K562 (cell line): ENCODE results near the gene RINL. TPM values are rescaled to one million over a fixed set of nuclear protein-coding genes. Genes with fewer than 3 reads are reported as not detected.

Source experiments
- ATAC-seq: fragments of 200-7000 bp; cut with Tn5 transposase; 3 replicates; pipeline ENCODE4 v1.9.1; 2020; ENCODE audit warnings: moderate library complexity
- BruUV-seq: library from RNA; stranded (reverse); fragments of 400-500 nt; replicated peaks from 2 replicates; lab custom pipeline; 2021; lab: Mats Ljungman, UMichigan
- CTCF ChIA-PET: fragments of 300-600 bp; formaldehyde crosslinking; extraction: SDS; loops from one replicate; lab custom pipeline; 2021; ENCODE audit warnings: low intra/inter-chr PET ratio; lab: Yijun Ruan, JAX
- POLR2A ChIA-PET: fragments of 300-600, 350-650 bp; sonication (Branson Sonifier 250); formaldehyde crosslinking; extraction: SDS; loops from one replicate; lab custom pipeline; 2021; ENCODE audit warnings: antibody characterized with exemption, inconsistent platforms; lab: Yijun Ruan, JAX
- DNase-seq, 4 experiments: peaks; one replicate each; pipeline versions ENCODE4 v3.0.0 to v3.0.0-alpha.2; 2011 to 2018; ENCODE audit warnings: low spot score in 3 of 4, mixed read lengths in 3 of 4; ENCODE audit errors: extremely low read depth in 1 of 4
- FAIRE-seq: peaks from 2 replicates; lab custom pipeline; 2011; peaks lifted over from hg19 to GRCh38; lab: Jason Lieb, UNC
- H2AFZ ChIP-seq: 2 replicates; pipeline ENCODE4 v1.6.0; 2011; ENCODE audit warnings: low read depth, low read length, control low read depth, inconsistent platforms
- H3K27ac ChIP-seq: fragments of 200-600 bp; 3 replicates; pipeline ENCODE4 v1.8.0; 2011; ENCODE audit warnings: low read depth, mild to moderate bottlenecking, control low read depth, inconsistent platforms, low read length, moderate library complexity, mixed read lengths; ENCODE audit errors: extremely low read depth
- H3K27me3 ChIP-seq, 2 experiments: fragments of 300-600 bp in 1 of 2; 2 replicates in 1 of 2; 3 replicates in 1 of 2; pipeline versions ENCODE4 v1.6.0 to v1.8.0; 2011; ENCODE audit warnings: inconsistent platforms in 2 of 2, low read length in 2 of 2, mild to moderate bottlenecking in 1 of 2, mixed read lengths in 1 of 2, moderate library complexity in 1 of 2; ENCODE audit not compliant: control insufficient read depth in 2 of 2, insufficient read depth in 2 of 2
- H3K36me3 ChIP-seq: fragments of 300-600 bp; 3 replicates; pipeline ENCODE4 v1.8.0; 2011; ENCODE audit warnings: mild to moderate bottlenecking, low read length, inconsistent platforms; ENCODE audit not compliant: control insufficient read depth, insufficient read depth
- H3K4me1 ChIP-seq, 2 experiments: fragments of 200-600 bp in 1 of 2; replicated peaks in 1 of 2; 2 replicates in 1 of 2; 3 replicates in 1 of 2; pipeline versions ENCODE4 v1.5.1 to v1.8.0; 2011; ENCODE audit warnings: inconsistent platforms in 2 of 2, low read length in 2 of 2, mild to moderate bottlenecking in 1 of 2, mixed read lengths in 1 of 2, moderate library complexity in 1 of 2; ENCODE audit not compliant: control insufficient read depth in 2 of 2, insufficient read depth in 2 of 2
- H3K4me2 ChIP-seq: 2 replicates; pipeline ENCODE4 v1.6.1; 2011; ENCODE audit warnings: low read length, control low read depth, inconsistent platforms, mixed read lengths; ENCODE audit not compliant: insufficient read depth
- H3K4me3 ChIP-seq: fragments of 200-600 bp; sonication (generic), shearing (Covaris generic); 2 replicates; pipeline ENCODE4 v1.5.1; 2016; ENCODE audit warnings: control low read depth, inconsistent platforms
- H3K79me2 ChIP-seq: fragments of 200-600 bp; 3 replicates; pipeline ENCODE4 v1.8.0; 2011; ENCODE audit warnings: low read length, inconsistent platforms; ENCODE audit not compliant: control insufficient read depth, insufficient read depth
- H3K9ac ChIP-seq, 2 experiments: 2 replicates each; pipeline versions ENCODE4 v1.6.0 to v1.6.1; 2011; ENCODE audit warnings: low read depth in 2 of 2, low read length in 2 of 2, control low read depth in 1 of 2, inconsistent platforms in 1 of 2, mild to moderate bottlenecking in 1 of 2, mixed read lengths in 1 of 2; ENCODE audit not compliant: insufficient read depth in 1 of 2
- H3K9me1 ChIP-seq: one replicate; pipeline ENCODE4 v1.6.0; 2011; ENCODE audit warnings: inconsistent platforms, mild to moderate bottlenecking, low read length, moderate library complexity; ENCODE audit not compliant: control insufficient read depth, insufficient read depth
- H3K9me3 ChIP-seq: replicated peaks from 2 replicates; pipeline ENCODE4 v1.5.1; 2011; ENCODE audit warnings: low read depth, low read length, inconsistent platforms; ENCODE audit not compliant: control insufficient read depth, insufficient read depth
- H4K20me1 ChIP-seq: replicated peaks from 2 replicates; pipeline ENCODE4 v1.6.1; 2011; ENCODE audit warnings: low read length, inconsistent platforms, mixed read lengths; ENCODE audit not compliant: control insufficient read depth, insufficient read depth
- FIP1L1 ChIP-seq: fragments of 200-400 bp; formaldehyde crosslinking; IDR thresholded peaks from 2 replicates; pipeline ENCODE4 v1.6.1; 2018; ENCODE audit warnings: mild to moderate bottlenecking, low read depth, low read length; ENCODE audit not compliant: poor library complexity, severe bottlenecking
- PHB ChIP-seq: fragments of 250-450 bp; sonication (Bioruptor Pico); IDR thresholded peaks from 2 replicates; pipeline ENCODE4 v1.5.0; 2021
- RBFOX2 ChIP-seq: fragments of 200-400 bp; formaldehyde crosslinking; IDR thresholded peaks from 2 replicates; pipeline ENCODE4 v1.6.1; 2017; ENCODE audit warnings: low read depth, mild to moderate bottlenecking, low read length, moderate library complexity
- ZBTB33 ChIP-seq: sonication (generic); formaldehyde crosslinking; IDR thresholded peaks from 2 replicates; pipeline ENCODE4 v1.8.1; 2023; ENCODE audit warnings: mild to moderate bottlenecking, missing genetic modification reagents
- ZBTB5 ChIP-seq: fragments of 450-650 bp; IDR thresholded peaks from 2 replicates; pipeline ENCODE4 v1.6.1; 2017; ENCODE audit warnings: antibody characterized with exemption
- ZBTB8A ChIP-seq: fragments of 450-650 bp; IDR thresholded peaks from 2 replicates; pipeline ENCODE4 v1.6.1; 2018; ENCODE audit warnings: mild to moderate bottlenecking, moderate library complexity; ENCODE audit not compliant: partially characterized antibody
- WGBS: fragments of 100-300 bp; shearing (Covaris generic); methylation state at CpG from one replicate; pipeline ENCODE4 v1.1.6; 2016; ENCODE audit warnings: low coverage, mixed read lengths; ENCODE audit not compliant: insufficient coverage; ENCODE audit errors: missing lambda C conversion rate; 5-methylcytosine and 5-hydroxymethylcytosine counted together
- in situ Hi-C: fragments of 300-500 bp; cut with MboI; formaldehyde crosslinking; loops from 4 replicates; pipeline ENCODE4 v1.15.0; 2018; ENCODE audit warnings: inconsistent platforms, mixed read lengths
- intact Hi-C: fragments of 100-400 bp; cut with micrococcal nuclease; formaldehyde crosslinking; loops from 2 replicates; pipeline ENCODE4 v1.14.2; 2022
- polyA plus RNA-seq, 8 experiments: library from polyadenylated mRNA; depleted of rRNA in 4 of 8; stranded (reverse) in 5 of 8; unstranded in 3 of 8; fragments of >200 nt; fragmentation: Nextera tagmentation in 2 of 8; fragmentation: Illumina TruSeq in 1 of 8; extraction: Ambion mirVana in 2 of 8; extraction: Trizol in 1 of 8; gene quantifications; 2 replicates each; pipeline versions ENCODE4 v1.2.1 to v1.2.3, GENCODE V29; 2011 to 2014; ENCODE audit warnings: inconsistent platforms in 1 of 8, missing spikeins in 1 of 8
- total RNA-seq, 7 experiments: library from RNA; depleted of rRNA in 6 of 7; stranded (reverse); fragments of >200 nt in 6 of 7; fragmentation: Illumina TruSeq in 2 of 7; extraction: Trizol in 2 of 7; gene quantifications; 2 replicates each; pipeline versions ENCODE4 v1.2.1 to v1.2.3, GENCODE V29; 2011 to 2021; ENCODE audit warnings: low replicate concordance in 1 of 7

RINL gene
- total and polyA plus RNA-seq, 9 of the 15 experiments (the other 6 are each of a cell fraction or from before 2014, with no cell fraction given) = 0.82 to 10.9 (median 4.9) TPM

DNA sequence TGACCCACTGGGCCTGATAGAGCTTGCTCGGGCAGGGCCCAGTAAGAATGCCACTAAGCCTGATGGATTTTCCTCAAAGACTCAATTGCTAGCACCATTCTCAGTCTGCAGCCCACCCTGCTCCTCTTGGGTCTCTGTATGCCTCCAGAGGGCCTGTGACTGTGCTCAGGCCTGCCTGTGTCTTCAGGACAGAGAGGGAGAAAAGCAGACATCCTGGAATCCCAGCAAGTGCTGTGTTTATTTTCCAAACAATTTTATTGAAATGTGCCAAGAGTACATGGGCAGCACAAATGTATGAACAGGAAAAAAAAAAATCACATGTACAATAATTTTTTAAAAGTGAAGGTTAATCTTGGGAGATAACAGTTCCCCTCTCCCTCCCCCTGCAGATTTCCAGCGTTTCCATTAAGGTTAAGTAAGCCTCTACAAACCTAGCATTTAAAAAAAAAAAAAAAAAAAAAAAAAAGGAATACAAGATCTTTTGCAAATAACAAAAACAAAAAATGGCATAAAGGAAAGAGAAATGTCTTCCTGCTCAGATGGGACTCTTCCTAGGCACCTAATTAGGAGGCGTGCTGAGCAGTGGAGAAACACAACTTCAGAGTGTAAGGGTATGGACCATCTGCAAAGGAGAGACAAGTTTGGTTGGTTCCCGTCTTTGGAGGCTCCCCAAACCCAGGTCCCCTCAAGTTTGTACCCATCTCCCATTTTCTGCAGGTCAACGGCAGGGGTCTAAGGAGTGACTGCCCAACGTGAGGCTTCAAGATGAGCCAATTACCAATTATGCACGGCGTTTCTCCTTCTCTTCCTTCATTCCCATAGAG, 41.7 kb downstream of the RINL start:
- ATAC-seq = no peak; the same call in 2 of the 3 replicates
- no peak overlapping the region for H3K4me2 ChIP-seq
- H3K4me1 ChIP-seq = peaks cover 7 to 24% of the 10 kb centered on the region in 2 experiments; a peak in 4 of 5 replicates
- no peak overlapping the region for H2AFZ ChIP-seq
- peaks cover 60% of the 10 kb centered on the region for H3K36me3 ChIP-seq
- no TSS peak for BruUV-seq
- intact Hi-C loops = no loop called here
- WGBS = 87% methylated on average over 8 of the region's 8 CpGs
- H3K9me3 ChIP-seq = no peaks in the 10 kb centered on the region
- in situ Hi-C loops = no loop called here
- peaks cover 7% of the 10 kb centered on the region for H3K79me2 ChIP-seq
- no peak for FAIRE-seq
- ChIA-PET CTCF (no interaction called here), POLR2A (interaction anchor here (0.6 to 1.7 kb wide), 5 partner anchors 8 to 146 kb away, joined by 3 to 10 read pairs (median 4); no protein-coding TSS in a partner anchor)
- H4K20me1 ChIP-seq = 0 out of 2 replicates have a peak, but pooled peaks cover 9% of the 10 kb centered on the region
- TF ChIP-seq RBFOX2 (peak; percentile 9; the same call in 1 of the 2 replicates), ZBTB33 (CRISPR knock-in tag) (no peak), FIP1L1 (no peak), ZBTB5 (no peak), ZBTB8A (no peak), PHB (no peak)
- H3K9me1 ChIP-seq = no peaks in the 10 kb centered on the region
- no peak overlapping the region for H3K27ac ChIP-seq
- no peak overlapping the region for H3K4me3 ChIP-seq
- H3K9ac ChIP-seq = peak overlapping the region in 1 of 2 experiments; percentile 12; a peak in 1 of 4 replicates
- no peaks in the 10 kb centered on the region for H3K27me3 ChIP-seq
- DNase-seq = peak in 1 of 4 experiments; percentile 8
